ENCODE data around the gene MASP1.

DNA sequence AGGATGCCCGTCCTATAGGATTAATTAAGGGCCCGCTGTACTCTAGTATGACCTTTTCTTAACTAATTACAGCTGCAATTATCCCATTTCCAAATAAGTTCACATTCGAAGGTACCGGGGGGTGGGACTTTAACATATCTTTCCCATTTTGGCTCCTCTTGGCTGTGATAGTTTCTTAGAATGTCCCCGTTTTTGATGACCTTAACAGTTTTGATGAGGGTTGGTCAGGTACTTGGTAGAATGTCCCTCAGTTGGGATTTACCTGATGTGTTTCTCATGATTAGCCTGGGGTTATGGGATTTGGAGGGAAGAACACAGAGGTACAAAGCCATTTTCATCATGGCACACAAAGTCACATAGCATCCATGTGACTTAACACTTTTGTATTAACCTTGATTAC lies 76.1 kb downstream of the MASP1 start:
- TF ChIP-seq, protein P1, sequence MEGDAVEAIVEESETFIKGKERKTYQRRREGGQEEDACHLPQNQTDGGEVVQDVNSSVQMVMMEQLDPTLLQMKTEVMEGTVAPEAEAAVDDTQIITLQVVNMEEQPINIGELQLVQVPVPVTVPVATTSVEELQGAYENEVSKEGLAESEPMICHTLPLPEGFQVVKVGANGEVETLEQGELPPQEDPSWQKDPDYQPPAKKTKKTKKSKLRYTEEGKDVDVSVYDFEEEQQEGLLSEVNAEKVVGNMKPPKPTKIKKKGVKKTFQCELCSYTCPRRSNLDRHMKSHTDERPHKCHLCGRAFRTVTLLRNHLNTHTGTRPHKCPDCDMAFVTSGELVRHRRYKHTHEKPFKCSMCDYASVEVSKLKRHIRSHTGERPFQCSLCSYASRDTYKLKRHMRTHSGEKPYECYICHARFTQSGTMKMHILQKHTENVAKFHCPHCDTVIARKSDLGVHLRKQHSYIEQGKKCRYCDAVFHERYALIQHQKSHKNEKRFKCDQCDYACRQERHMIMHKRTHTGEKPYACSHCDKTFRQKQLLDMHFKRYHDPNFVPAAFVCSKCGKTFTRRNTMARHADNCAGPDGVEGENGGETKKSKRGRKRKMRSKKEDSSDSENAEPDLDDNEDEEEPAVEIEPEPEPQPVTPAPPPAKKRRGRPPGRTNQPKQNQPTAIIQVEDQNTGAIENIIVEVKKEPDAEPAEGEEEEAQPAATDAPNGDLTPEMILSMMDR (IDR thresholded peaks at IDR 0.05): no peak
- TF ChIP-seq POLR2A (IDR thresholded peaks at IDR 0.05): no peak
